Germinal center (tissue), 1 donor: ENCODE measurements around the gene DPH6.
"Not testable (repeated sequence)": the region's sequence is repeated elsewhere in the genome, so short reads cannot be mapped to it uniquely, and the experiment has no call there.

Source experiments
- DNase-seq: peaks from one replicate; pipeline ENCODE4 v3.0.0; 2012; ENCODE audit warnings: mixed read lengths, low spot score

The DPH6 gene

DNA sequence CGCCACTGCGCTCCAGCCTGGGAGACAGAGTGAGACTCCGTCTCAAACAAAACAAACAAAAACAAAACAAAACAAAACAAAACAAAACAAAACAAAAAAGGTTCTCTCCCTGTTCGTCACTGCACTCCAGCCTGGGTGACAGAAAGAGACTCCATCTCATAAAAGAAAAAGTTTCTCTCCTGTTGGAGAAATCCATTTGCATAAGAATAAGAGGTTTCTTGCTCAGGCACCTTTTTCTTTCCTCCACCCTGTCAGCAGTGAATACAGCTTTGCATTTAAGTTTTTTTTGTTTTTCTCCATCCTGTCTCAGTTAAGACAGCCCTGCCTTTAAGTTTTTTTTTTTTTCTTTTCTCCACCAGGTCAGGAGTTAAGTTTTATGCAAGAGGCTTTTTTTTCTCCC lies 109.5 kb downstream of the DPH6 start:
- no peak for DNase-seq

DNA sequence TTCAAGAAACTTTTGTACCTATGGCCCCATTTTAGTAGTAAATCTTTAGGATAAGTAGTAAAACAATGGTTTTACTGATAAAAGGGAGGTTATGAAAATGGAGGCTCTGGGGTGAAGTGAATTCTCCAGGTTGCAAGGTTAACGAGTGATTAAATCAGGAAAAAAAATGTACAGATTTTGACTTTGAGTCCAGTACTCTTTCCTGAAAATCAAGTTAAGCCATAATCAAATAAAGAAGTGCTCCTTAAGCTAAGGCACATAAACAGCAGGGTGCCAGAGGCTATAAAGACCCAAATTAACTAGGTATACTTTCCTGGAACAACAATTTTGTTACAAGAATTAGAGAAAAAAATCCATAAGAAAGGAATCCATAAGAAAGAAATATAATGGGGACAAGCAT lies 114.7 kb downstream of the DPH6 start:
- DNase-seq: no peak

DNA sequence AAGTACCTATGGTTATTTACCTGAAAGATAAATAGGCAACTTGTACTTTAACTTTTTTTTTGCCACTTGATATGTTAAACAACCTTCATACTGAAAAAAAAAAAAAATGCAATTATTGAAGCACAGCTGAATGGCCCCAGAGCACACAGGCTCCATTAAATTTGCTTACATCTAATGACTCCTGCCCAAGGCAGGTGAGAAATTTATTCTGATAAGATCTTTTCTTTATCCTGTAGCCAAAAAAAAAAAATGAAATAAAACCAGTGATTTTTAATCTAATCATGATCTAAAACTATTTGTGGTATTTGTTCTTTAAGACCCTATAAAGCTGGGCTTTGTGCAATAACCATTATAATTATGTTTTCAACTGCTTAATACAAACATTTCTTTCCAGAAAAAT lies 115.7 kb downstream of the DPH6 start:
- no peak for DNase-seq

DNA sequence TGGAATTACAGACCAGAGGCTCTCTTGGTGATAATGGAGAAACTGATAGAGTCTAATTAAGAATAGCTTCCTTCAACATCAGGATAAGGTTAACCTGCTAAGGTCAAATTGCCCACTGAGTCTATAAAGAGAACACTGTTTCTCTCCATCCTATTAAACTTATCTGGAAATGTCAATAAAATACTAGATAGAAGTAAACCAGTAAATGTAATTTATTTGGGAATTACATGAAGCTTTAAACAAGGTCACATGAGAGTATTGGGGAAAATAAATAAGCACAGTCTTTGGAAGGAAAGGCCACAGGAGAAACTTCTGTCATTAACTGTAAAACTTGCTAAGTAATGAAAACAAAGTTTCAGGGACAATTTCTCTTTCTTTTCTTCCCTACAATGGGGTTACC lies 118.5 kb downstream of the DPH6 start:
- DNase-seq: no peak

DNA sequence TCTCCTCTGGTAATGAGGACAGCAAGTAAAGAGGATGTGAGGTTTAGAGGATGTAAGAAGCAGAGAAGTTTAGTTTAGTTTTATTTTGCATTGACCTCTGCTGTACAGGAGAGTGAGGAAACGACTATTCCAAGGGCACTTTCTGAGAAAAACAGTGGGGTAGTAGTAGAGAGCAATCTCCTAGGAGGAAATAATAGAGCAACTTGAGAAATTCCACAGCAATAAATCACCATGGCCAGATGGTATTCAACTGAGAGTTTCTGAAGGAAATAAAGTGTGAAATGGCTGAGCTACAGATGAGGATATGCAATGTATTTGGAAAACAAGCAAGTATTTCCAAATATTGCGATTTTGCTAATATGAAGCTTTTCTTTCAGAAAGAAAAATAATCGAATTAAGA lies 118.9 kb downstream of the DPH6 start:
- DNase-seq: no peak

DNA sequence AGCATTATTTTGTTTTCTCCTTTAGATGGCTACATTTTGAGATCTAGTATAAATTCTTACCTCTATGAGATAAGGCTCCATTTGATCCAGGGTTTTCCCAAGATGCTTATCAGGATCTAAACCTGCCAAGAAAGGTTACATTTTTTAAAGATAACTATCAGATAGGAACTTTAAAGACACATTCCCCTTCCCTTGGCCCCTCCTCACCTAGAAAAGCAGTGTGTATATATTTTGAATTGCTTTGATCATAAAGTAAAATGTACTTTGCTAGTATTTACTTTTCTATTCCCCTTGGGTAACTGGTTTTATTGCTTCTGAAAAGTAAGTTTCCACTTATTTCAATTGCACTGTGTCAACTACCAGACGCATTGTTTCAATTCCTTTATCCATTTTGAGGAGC lies 135.2 kb downstream of the DPH6 start:
- no peak for DNase-seq

DNA sequence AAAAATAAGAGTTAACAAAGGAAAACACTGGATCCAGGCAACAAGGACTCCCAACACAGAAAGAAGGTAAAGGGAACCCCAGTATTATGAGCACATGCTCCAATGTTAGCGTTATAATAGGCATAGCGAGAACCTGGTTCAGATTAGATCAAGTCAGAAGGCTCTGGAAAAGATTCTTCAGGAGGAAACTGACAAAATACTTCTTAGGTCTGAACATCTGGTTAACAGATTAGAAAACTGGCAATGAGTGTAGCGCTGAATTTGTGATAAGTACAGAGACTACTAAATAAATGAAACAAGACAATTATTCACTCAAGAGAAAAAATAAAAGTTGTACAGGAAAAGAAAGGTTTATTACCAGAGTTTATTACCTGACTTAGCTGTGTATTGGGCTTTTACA lies 146.1 kb downstream of the DPH6 start:
- no peak for DNase-seq

DNA sequence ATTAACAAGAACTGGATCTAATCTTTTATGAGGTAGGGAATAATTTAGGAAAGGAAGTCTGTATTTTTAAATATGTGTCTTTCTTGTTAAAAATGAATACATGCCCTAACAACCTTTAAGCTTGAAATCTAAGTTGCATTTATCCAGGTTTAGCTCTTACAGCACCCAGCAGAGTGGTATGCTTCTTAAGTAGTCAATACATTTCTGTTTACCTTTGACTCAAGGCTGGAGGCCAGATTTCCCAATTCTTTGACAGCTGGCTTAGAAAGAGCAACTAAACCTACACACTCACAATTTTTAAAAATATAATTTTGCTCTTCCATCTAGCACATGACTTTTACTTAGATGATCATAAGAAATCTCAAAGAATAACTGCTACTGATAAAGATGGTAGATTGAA lies 148.9 kb downstream of the DPH6 start:
- no peak for DNase-seq

DNA sequence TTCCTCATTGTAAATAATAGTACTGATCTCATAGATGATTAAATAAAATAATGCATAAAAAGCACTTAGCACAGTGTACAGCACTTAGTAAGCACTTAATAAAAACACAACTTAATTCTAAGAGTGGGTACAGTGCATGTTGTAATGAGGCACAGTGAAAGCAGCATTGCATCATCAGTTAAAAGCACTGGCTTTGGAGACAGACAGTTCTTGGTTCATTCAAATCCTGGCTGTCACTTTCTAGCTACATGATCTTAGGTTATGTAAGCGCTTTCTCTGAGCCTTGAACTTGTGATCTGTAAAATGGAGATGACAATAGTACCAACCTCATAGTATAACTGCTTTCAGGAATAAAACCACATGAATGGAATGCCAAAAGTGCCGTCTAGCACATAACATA lies 151.5 kb downstream of the DPH6 start:
- DNase-seq: no peak

DNA sequence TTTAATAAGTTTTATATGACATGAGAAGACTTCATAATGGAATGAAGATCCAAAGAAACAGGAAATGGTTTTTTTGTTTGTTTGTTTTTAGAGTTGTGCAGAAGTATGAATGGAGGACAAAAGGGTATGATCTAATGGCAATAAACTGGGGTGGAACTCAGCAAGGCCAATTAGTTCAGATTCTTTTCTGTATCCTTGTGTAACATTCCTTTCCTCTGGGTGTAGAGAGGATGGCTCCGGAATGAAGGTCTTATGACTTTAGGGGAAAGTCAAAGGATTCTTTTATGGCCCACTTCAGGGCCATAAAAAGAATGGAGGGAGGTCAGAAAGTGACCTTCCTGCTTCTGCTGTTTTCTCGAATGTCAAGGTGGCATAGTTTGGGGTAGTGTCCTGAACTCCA lies 152.6 kb downstream of the DPH6 start:
- no peak for DNase-seq

DNA sequence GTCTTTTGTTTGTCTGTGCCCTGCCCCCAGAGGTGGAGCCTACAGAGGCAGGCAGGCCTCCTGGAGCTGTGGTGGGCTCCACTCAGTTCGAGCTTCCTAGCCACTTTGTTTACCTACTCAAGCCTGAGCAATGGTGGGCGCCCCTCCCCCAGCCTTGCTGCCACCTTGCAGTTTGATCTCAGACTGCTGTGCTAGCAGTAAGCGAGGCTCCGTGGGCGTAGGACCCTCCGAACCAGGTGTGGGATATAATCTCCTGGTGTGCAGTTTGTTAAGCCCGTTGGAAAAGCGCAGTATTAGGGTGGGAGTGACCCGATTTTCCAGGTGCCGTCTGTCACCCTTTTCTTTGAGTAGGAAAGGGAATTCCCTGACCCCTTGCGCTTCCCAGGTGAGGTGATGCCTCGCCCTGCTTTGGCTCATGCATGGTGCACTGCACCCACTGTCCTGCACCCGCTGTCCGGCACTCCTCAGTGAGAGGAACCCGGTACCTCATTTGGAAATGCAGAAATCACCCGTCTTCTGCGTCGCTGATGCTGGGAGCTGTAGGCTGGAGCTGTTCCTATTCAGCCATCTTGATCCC lies 154.5 kb downstream of the DPH6 start:
- DNase-seq: not testable (repeated sequence)

DNA sequence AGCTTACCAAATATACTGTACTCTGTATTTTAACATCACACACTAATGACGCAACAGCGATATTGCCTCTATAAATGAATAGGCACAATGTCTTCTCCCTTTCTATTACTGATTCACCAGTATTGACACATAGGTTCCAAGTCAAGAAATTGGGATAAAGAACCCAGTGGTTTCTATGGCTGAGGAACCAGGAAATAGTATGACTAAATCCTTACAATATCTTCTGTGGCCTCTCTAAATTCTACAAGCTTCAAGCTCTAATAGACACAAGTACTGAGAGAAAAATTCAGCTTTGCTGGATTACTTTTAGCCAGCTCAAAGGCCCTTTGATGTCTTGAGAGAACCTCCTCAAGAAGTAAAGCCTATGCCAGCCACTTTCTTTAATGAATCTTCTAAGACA lies 162.5 kb downstream of the DPH6 start:
- DNase-seq: no peak

DNA sequence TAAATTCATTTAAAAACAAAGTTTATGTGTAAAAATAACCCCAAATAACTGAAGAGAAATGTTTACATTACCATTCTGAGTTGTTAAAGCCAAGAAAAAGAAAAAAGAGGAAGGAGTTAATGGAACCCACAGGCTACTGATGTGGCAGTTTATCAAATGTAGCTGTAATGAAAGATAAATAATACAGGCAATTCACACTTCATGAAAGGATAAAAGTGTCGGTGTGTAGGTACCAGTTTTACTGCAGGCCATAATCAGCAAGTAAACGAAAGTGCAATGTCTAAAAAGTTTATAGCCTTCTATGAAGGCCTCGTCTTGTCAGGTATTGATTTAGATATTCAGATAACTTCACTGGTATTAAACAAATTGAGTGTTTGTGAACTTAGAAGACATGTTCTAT lies 164.6 kb downstream of the DPH6 start:
- no peak for DNase-seq

DNA sequence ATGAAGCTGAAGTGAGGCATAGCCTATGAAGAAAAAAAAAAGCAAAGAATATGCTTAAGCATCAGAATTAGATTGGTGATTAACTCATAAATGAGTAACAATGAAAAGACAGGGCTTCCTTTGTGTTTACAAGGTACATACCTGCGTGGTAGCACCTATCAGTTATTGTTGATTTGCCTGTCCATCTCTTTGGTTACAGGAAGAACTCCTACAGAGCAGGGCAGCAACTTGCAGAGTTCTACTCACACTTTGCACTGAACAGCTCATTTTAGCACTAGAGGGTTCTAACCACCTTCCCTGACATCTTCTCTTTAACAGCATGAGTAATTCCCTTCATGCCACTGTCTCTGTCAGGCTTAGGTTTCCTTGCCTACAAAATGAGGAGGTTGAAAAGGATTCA lies 166.0 kb downstream of the DPH6 start:
- DNase-seq: no peak

DNA sequence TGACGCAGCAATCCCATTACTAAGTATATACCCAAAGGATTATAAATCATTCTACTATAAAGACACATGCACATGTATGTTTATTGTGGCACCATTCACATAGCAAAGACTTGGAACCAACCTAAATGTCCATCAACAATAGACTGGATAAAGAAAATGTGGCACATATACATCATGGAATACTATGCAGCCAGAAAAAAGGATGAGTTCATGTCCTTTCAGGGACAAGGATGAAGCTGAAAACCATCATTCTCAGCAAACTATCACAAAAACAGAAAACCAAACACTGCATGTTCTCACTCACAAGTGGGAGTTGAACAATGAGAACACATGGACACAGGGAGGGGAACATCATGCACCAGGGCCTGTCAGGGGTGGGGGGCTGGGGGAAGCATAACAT lies 167.5 kb downstream of the DPH6 start:
- not testable (repeated sequence) for DNase-seq

DNA sequence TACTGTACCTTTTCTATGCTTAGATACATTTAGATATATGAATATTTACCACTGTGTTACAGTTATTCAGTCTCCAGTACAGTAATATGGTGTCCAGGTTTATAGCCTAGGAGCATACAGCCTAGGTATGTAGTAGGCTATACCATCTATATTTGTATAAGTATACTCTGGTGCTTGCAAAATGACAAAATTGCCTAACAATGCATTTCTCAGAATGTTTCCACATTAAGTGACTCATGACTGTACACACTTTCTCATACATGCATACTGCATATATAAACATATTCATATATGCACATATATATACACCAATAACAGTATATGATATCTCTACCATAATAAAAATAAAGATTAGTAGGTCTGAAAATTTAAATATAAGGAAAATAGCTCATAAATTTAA lies 169.3 kb downstream of the DPH6 start:
- no peak for DNase-seq

DNA sequence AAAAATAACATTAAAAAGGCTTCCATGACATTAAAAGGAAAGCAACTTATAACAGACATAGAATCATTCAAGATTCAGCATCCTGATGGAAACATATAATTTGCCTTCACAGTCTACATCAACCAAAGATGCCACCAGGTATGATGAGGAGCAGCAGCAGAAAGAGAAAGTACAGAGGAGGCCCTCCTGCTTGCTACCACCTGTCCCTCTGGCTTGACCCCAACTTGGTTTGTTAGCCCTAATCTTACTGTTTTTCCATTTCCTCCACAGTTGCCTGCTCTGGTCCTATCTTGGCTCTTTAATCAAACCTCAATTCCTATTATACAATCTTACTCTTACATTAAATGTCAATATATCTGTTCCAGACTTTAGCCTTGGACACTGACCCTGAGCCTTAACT lies 171.3 kb downstream of the DPH6 start:
- no peak for DNase-seq

DNA sequence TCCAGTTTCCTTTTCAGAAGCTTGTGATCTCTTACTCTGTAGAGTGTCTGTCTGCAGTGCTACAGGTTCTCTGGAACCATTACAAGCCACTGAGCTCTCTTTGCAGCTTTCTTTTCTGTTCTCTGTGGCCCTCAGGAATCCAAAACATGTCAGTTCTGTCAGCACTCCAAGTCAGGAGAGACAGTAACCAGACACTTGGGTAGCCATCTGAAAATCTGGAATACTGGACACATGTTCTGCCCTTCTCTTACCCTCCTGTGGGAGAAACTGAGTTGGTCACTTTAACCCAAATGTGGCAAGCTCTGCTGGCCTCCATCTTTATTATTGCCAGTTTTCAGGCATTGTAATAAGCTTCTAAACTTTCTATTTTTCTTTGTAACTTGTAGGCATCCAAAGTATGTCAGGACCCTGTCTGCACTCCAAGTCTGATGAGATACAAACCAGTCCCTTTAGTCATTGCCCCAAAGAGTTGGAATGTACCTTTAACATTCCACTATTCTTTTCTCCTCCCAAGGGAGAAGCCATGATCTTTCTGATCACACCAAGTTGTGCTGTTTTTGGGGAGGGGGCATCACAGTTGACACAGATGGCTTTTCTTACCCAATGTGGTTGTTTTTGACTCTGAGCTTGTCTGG lies 183.7 kb downstream of the DPH6 start:
- no peak for DNase-seq

DNA sequence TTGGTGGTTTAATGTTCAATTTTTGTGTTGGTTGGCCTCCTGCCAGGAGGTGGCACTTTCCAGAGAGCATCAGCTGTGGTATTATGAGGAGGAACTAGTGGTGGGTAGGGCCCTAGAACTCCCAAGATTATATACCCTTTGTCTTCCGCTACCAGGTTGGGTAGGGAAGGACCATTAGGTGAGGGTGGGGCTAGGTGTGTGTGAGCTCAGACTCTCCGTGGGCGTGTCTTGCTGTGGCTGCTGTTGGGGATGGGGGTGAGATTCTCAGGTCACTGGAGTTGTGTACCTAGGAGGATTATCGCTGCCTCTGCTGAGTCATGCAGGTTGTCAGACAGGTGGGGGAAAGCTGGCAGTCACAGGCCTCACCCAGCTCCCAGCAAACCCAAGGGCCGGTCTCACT lies 187.1 kb downstream of the DPH6 start:
- DNase-seq: no peak

DNA sequence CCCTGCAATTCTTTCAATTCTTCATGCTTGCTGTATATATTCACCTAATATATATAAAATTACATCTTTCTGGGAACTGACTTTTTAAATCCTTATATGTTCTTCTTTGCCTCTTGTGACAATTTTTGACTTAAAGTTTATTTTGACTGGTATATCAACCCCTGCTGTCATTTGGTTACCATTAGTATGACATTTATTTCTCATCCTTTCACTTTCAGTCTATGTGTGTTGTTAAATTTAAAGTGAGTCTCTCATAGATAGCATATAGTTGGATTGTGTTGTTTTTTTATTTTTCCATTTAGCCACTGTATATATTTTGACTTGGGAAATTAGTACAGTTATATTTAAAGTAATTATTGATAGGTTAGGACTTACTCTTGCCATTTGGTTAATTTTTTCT lies 194.9 kb downstream of the DPH6 start:
- no peak for DNase-seq

DNA sequence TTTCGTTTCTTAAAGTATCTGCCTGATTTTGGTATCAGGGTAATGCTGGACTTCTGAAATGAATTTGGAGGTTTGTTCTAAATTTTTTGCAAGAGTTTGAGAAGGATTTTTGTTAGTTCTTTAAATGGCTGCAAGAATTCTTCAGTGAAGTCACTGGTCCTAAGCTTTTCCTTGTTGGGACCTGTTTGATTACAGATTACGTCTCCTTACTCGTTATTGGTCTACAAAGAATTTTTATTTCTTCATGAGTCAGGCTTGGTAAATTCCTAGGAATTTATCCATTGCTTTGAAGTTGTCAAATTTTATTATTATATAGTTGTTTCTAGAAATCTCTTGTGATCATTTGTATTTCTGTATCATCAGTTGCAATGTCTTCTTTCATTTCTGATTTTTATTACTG lies 196.0 kb downstream of the DPH6 start:
- no peak for DNase-seq

DNA sequence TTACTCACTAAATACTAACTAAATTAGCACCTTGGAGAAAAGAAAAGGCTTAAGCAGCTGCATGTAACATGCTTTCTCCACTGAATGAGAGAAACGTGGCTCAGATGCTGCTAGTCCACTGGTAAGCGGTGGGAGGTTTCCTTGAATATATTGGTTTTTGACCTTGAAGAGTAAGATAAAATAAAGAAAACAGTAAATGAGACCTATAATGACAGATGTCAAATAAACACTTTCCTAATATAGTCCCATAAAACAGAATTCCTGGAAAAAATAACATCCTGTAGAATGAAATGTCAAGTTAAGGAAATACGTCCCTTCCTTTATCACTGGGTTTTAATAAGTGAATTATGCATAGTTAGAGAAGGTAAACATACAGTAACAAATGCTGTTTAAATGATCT lies 215.0 kb downstream of the DPH6 start:
- DNase-seq: no peak

DNA sequence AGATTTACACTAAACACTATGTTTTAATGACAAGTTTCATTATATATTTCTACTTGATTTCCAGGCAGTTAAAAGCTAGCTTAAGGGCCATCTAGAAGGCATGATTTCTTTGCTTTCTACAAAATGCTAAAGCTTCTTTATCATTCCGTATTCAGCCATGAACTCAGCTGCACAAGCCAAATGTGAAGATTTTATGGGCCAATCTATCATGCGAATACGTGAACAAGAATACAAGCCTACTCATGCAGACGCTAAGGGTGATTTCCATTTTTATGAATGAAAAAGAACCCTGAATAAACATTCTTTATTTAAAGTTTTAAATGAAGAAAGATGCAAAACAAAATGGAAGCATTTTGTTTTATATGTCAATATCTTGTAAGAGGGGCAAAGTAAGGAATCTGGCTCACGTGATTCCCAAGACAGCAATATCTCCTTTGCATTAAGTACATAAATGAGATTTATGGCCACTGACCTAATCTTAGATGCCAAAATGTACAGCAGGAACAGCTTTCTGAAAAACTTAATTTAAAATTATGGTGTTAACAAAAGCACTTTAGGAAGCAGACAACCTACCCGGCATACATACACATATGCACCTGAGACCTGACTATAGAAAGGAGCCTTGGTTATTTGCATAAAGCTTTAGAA lies 215.8 kb downstream of the DPH6 start:
- DNase-seq: no peak

DNA sequence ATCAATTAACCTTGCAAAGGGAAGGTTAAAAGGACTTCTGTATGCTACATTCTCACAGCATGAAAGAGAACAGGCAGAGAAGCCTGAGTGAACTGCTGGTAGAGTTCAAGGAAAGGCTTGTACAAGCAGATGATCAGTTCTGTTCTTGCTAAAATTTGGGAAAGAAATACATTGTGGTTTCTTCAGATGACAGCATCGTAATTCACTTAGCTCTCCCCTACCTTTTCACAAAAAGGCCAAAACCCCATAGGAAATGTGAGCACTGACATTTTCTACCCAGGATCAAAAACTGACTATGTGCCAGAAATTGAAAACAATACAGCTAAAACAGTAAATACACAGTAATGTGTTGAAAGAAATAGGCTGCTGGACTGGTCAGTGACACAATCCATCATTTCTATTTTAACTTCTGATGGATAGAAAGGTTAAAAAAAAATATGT lies 216.4 kb downstream of the DPH6 start:
- DNase-seq: no peak
